Measurements from ENCODE around the gene UNC13C.

The UNC13C gene

GRCh38 chr15:54577476-54578250 lies 599.4 kb downstream of the UNC13C start:
- DNase-seq (ENCODE audit: insufficient read length) (no peak), FAIRE-seq (no peak)
- TF ChIP-seq POLR2A (IDR thresholded peaks at IDR 0.05; ENCODE audit: low read depth, low read length) (no peak), TAF1 (IDR thresholded peaks at IDR 0.05; ENCODE audit: borderline replicate concordance, low read depth, low read length) (no peak), POLR2AphosphoS5 (IDR thresholded peaks at IDR 0.05; ENCODE audit: low read depth, low read length) (no peak)

GRCh38 chr15:54579855-54580254 lies 601.6 kb downstream of the UNC13C start:
- TF ChIP-seq POLR2A (IDR thresholded peaks at IDR 0.05; ENCODE audit: low read depth, low read length) (no peak), POLR2AphosphoS5 (IDR thresholded peaks at IDR 0.05; ENCODE audit: low read depth, low read length) (no peak), TAF1 (IDR thresholded peaks at IDR 0.05; ENCODE audit: borderline replicate concordance, low read depth, low read length) (no peak)
- FAIRE-seq: no peak
- DNase-seq (ENCODE audit: insufficient read length): no peak

GRCh38 chr15:54580643-54581042 lies 602.4 kb downstream of the UNC13C start:
- no peak for DNase-seq (ENCODE audit: insufficient read length)
- no peak for FAIRE-seq
- no peak for TF ChIP-seq POLR2A (IDR thresholded peaks at IDR 0.05; ENCODE audit: low read depth, low read length)
- no peak for TF ChIP-seq POLR2AphosphoS5 (IDR thresholded peaks at IDR 0.05; ENCODE audit: low read depth, low read length)
- no peak for TF ChIP-seq TAF1 (IDR thresholded peaks at IDR 0.05; ENCODE audit: borderline replicate concordance, low read depth, low read length)

- no peak; the same call in 1 of the 2 replicates for TF ChIP-seq TAF1 (IDR thresholded peaks at IDR 0.05; ENCODE audit: borderline replicate concordance, low read depth, low read length)
- TF ChIP-seq POLR2AphosphoS5 (IDR thresholded peaks at IDR 0.05; ENCODE audit: low read depth, low read length): no peak
- TF ChIP-seq POLR2A (IDR thresholded peaks at IDR 0.05; ENCODE audit: low read depth, low read length): peak; percentile 59; the same call in 1 of the 2 replicates
- DNase-seq (ENCODE audit: insufficient read length) (no peak), FAIRE-seq (peak; percentile 71)
Measured at GRCh38 chr15:54582863-54583643, 604.8 kb downstream of the UNC13C start.

GRCh38 chr15:54585063-54585462 lies 606.8 kb downstream of the UNC13C start:
- TF ChIP-seq POLR2AphosphoS5 (IDR thresholded peaks at IDR 0.05; ENCODE audit: low read depth, low read length): peak; percentile 63; the same call in 1 of the 2 replicates
- TF ChIP-seq TAF1 (IDR thresholded peaks at IDR 0.05; ENCODE audit: borderline replicate concordance, low read depth, low read length): no peak
- peak; percentile 58; the same call in 1 of the 2 replicates for TF ChIP-seq POLR2A (IDR thresholded peaks at IDR 0.05; ENCODE audit: low read depth, low read length)
- peak; percentile 53 for FAIRE-seq
- no peak for DNase-seq (ENCODE audit: insufficient read length)

- DNase-seq (ENCODE audit: insufficient read length): no peak
Measured at GRCh38 chr15:54594115-54594514, 615.9 kb downstream of the UNC13C start.

GRCh38 chr15:54599386-54599785 lies 621.1 kb downstream of the UNC13C start:
- DNase-seq (ENCODE audit: insufficient read length) (no peak), FAIRE-seq (no peak)
- TF ChIP-seq POLR2AphosphoS5 (IDR thresholded peaks at IDR 0.05; ENCODE audit: low read depth, low read length) (no peak), POLR2A (IDR thresholded peaks at IDR 0.05; ENCODE audit: low read depth, low read length) (no peak), TAF1 (IDR thresholded peaks at IDR 0.05; ENCODE audit: borderline replicate concordance, low read depth, low read length) (no peak)

More at GRCh38 chr15:54594115-54594514, 615.9 kb downstream of the UNC13C start:
- no peak for FAIRE-seq
- TF ChIP-seq TAF1 (IDR thresholded peaks at IDR 0.05; ENCODE audit: borderline replicate concordance, low read depth, low read length) (no peak), POLR2AphosphoS5 (IDR thresholded peaks at IDR 0.05; ENCODE audit: low read depth, low read length) (no peak), POLR2A (IDR thresholded peaks at IDR 0.05; ENCODE audit: low read depth, low read length) (no peak)

DNA sequence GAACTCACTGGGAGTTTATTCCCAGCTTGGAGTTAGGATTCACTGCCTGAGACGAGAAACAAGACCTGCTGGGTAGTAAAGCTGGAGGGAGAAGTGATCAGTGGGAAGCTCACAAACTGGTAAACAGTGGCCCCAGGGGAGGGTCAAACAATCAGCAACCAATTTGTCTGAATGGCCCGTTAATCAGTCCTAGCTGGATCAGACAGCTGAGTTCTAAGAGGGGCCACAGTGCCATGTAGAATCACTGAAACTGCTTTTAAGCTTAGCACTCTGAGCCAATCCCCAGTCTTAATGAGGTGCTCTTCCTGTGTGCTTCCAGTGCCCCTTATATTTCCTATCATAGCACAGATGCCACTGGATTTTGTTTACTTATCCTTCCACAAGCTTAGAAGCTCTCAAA lies 626.8 kb downstream of the UNC13C start:
- no peak for TF ChIP-seq TAF1 (IDR thresholded peaks at IDR 0.05; ENCODE audit: borderline replicate concordance, low read depth, low read length)
- TF ChIP-seq POLR2AphosphoS5 (IDR thresholded peaks at IDR 0.05; ENCODE audit: low read depth, low read length): no peak
- no peak for TF ChIP-seq POLR2A (IDR thresholded peaks at IDR 0.05; ENCODE audit: low read depth, low read length)
- DNase-seq (ENCODE audit: insufficient read length) (no peak), FAIRE-seq (no peak)

DNA sequence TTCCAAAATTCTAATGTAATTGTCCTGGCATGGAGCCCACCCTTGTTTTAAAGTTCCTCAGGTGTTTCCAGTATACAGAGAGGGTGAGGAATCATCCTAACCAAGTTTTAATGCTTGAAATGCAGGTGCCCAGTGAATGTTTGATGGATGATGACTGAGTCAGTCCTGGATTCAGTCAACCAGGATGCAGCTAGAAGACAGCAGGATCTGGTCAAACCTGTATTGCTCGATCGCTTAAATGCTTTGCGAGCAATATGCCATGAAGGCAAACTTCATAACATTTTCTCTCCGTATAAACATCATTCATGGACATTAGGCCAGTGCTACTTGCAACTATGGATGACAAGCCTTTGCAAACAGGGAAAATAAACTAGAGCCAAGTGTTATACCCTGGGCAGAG lies 627.3 kb downstream of the UNC13C start:
- DNase-seq (ENCODE audit: insufficient read length) (no peak), FAIRE-seq (no peak)
- no peak for TF ChIP-seq POLR2AphosphoS5 (IDR thresholded peaks at IDR 0.05; ENCODE audit: low read depth, low read length)
- TF ChIP-seq TAF1 (IDR thresholded peaks at IDR 0.05; ENCODE audit: borderline replicate concordance, low read depth, low read length): no peak
- no peak for TF ChIP-seq POLR2A (IDR thresholded peaks at IDR 0.05; ENCODE audit: low read depth, low read length)

DNA sequence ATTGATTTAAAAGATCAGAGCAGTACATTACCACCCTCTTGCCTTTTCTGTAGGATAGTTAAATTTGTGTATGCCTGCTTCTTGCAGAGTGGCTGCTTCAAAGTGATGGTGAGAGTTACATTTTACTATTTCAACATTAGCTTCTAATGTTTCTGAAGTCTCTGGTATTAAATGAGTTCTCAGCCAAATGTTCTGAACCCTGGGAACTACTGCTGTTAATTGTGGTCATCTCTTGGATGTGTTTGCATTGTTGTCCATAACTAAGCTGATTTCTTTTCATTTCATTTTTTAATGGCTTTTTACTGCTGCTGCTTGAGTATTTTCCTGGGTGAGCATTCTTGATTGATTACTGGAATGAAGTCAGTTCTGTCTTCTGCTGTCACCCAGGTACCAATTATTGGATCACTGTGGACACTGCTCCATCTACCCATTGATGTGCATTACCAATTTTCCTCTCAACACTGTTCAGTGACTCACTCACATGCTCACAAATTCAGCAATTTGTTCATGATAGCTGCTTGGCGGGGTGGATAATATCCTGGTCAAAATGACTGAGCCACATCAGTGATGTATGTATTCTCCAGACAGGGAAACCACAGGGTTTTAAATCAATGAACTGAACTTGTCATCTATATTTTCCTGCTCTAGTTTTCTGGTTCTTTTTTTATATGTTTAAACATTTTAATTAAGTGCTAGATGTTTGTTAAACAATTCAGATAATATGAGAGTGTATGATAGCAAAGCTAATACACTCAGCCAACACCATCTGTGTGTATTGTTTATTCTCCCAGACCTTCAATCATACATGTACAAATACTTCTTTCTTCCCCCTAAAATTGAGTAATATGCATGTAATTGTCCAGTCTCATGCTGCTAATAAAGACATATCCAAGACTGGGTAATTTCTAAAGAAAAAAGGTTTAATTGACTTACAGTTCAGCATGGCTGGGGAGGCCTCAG lies 630.9 kb downstream of the UNC13C start:
- FAIRE-seq: no peak
- DNase-seq (ENCODE audit: insufficient read length): no peak
- no peak for TF ChIP-seq POLR2A (IDR thresholded peaks at IDR 0.05; ENCODE audit: low read depth, low read length)
- TF ChIP-seq TAF1 (IDR thresholded peaks at IDR 0.05; ENCODE audit: borderline replicate concordance, low read depth, low read length): no peak
- no peak for TF ChIP-seq POLR2AphosphoS5 (IDR thresholded peaks at IDR 0.05; ENCODE audit: low read depth, low read length)

DNA sequence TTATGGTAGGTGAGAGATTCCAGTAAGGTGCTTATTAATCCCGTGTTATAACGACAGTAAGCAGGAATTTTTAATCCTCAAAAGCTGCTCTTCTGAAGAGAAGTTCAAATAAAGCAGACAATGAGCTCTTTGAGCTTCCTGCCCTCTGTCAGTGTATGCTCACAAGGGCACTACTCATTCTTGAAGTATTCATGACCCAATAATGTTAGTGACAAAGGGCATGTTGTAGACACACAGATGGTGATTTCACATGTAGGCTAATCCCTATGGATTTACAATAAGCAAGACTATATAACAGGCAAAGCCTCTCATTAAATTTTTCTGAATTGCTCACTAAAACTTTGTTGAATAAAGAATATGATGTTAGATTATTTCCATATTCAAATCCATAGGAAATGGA lies 639.9 kb downstream of the UNC13C start:
- DNase-seq (ENCODE audit: insufficient read length) (no peak), FAIRE-seq (no peak)
- TF ChIP-seq TAF1 (IDR thresholded peaks at IDR 0.05; ENCODE audit: borderline replicate concordance, low read depth, low read length): no peak
- no peak for TF ChIP-seq POLR2A (IDR thresholded peaks at IDR 0.05; ENCODE audit: low read depth, low read length)
- TF ChIP-seq POLR2AphosphoS5 (IDR thresholded peaks at IDR 0.05; ENCODE audit: low read depth, low read length): no peak

Data from GM12892 (cell line).